GM12801 (cell line): ENCODE data around the gene NRARP.

ENCODE experiments used
- CTCF ChIP-seq: IDR thresholded peaks from one replicate; pipeline ENCODE4 v1.5.1; 2011; ENCODE audit warnings: control low read depth; ENCODE audit not compliant: insufficient read length; ENCODE audit errors: extremely low read depth

The NRARP gene

GRCh38 chr9:137318602-137319001, 16.5 kb upstream of the NRARP start:
- no peak for TF ChIP-seq CTCF

DNA sequence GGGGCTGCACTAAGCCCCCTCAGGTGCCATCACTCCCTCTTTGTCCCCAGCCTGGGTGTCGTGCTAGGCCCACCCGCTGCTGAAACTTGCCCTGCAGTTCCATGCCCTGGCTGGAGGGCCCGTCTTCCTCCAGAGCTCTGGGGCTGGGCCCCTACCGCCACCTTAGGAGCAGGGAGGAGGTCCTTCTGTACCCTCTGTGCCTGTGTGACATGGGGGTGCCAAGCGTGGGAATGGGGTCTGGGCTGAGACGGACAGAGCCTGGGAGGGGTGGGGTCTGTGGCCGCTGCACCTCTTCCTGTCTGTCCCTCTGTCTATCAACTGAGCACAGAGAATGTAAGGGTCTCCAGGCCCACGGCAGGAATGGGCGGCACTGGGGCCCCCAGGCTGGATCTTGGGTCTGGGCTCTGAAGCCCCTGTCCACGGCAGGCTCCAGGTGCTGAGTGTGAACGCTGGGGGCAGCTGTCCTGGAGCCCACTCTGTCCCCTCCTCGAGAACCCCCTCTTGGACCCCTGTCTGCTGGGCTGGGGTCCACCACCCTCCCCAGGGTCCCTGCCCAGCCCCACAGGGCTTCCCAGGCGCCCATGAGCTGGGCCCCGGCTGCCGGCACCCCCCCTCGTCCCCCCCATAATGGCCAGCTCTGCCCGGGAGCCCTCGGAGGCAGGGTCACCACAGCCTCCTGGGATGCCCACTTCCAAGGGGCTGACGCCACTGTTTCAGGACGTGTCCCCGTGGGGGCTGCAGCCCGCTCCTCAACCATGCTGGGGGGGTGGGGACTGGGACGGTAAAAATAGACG, 15.8 kb upstream of the NRARP start:
- TF ChIP-seq CTCF: no peak

- no peak for TF ChIP-seq CTCF
These were observed 15.1 kb upstream of the NRARP start for GRCh38 chr9:137317021-137317717.

DNA sequence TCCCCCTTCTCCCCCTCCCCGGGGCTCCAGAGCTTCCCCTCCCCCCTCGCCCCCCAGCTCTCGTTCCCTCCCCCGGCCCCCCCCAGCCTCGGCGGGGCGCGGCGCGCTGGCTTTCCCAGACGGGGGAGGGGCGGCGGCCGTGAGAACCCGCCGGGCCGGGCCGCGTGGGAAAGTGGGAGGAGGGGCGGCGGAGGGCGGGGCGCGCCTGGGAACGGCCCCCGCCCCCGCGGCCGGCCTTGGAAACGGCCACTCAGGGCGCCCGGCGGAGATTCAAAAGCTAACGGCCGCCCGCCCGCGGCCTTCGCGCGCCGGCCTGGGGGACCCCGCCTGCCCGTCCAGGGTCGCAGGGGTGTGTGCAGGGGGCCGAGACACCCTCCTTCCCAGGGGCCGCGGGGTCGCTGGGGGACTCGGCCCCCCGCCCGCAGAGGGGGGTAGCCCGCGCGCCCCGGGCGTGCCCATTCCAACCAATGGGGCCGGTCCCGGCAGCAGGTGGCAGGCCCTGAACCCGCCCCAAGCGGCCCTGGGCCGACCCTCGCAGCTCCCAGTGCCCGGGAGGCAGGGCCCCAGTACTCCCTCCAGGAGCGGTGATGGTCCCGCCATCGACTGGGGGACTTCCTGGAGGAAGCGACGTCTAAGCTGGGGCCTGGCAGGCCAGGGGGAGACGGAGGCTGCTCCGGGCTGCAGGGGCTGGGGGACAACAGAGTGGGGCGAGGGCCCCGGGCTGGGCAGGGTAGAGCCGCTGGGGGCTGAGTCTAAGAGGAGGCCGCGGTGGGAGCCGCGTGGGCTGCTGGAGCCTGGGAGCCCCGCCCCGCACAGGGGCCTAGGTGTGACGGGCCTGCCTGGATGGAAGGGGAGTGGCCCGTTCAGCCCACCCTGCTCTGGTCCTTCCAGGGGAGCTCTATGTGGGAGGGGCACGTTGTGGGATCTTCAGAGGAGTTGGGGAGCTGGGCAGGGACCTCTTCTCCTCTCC, 14.2 kb upstream of the NRARP start:
- no peak for TF ChIP-seq CTCF

DNA sequence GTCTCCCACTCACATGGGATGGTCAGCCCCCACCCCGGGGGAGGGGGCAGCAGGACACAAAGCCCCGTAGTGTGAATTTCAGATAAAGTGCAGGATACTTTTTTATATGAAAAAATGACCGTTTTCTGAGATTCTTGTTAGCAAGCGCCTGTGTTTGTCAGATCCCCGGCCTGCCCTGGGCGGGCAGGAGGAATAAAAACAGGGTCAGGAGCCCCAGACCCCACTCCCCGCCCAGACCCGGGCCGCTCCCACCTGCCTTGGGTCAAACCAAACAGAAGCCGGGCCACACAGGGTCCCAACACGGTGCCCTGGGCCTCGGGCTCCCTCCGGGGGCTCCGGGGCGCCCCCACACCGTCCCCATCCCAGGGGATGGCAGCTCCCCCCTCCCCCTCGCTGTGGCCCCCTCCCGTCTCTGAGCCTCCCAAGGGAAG, 13.5 kb upstream of the NRARP start:
- TF ChIP-seq CTCF: no peak

GRCh38 chr9:137314561-137315560, 12.8 kb upstream of the NRARP start:
- TF ChIP-seq CTCF: no peak
